Lower lobe of right lung (tissue), 2 donors: ENCODE data around the gene GALNT9. TPM values are rescaled to one million over a fixed set of nuclear protein-coding genes. Genes with fewer than 3 reads are reported as not detected.

ENCODE experiments used
- ATAC-seq, 2 donors: fragments of 200-7000 bp; cut with Tn5 transposase; one replicate each; pipeline ENCODE4 v1.9.1; 2020 to 2022; ENCODE audit warnings: mild to moderate bottlenecking in 2 of 2, moderate library complexity in 2 of 2
- DNase-seq: peaks from one replicate; pipeline ENCODE4 v3.0.0-alpha.2; 2020
- H3K27ac ChIP-seq: fragments of 200-600 bp; one replicate; pipeline ENCODE4 v1.8.0; 2022
- H3K27me3 ChIP-seq: fragments of 200-600 bp; one replicate; pipeline ENCODE4 v1.8.0; 2022; ENCODE audit warnings: low read depth
- H3K36me3 ChIP-seq: fragments of 200-600 bp; one replicate; pipeline ENCODE4 v1.8.0; 2022; ENCODE audit warnings: mild to moderate bottlenecking
- H3K4me1 ChIP-seq: fragments of 200-600 bp; one replicate; pipeline ENCODE4 v1.8.0; 2022
- H3K4me3 ChIP-seq: fragments of 200-600 bp; one replicate; pipeline ENCODE4 v1.8.0; 2022; ENCODE audit warnings: mild to moderate bottlenecking
- H3K9me3 ChIP-seq: fragments of 200-600 bp; one replicate; pipeline ENCODE4 v1.8.0; 2022
- CTCF ChIP-seq: fragments of 200-600 bp; IDR thresholded peaks from one replicate; pipeline ENCODE4 v1.8.0; 2022; ENCODE audit warnings: antibody characterized with exemption, mild to moderate bottlenecking
- intact Hi-C: fragments of 100-400 bp; cut with DNase I; formaldehyde crosslinking; loops from one replicate; pipeline ENCODE4 v1.11.0; 2022
- total RNA-seq: library from RNA; stranded (reverse); fragmentation: NEBNext Ultra II Directional; extraction: Animal tissue kit (Norgen Biotek cat#: 25700); gene quantifications from one replicate; pipeline ENCODE4 v1.2.1, GENCODE V29; 2021
- donor health status: DM: no; HTN: yes; CAD: no; lungs with severe emphysema.

The GALNT9 gene
- total RNA-seq, 1 donor from 2014 or later = not detected

- Histone ChIP-seq H3K27me3 (peaks cover 36% of the 10 kb centered on the region), H3K36me3 (no peaks in the 10 kb centered on the region), H3K4me3 (no peak overlapping the region), H3K27ac (no peak overlapping the region), H3K9me3 (no peaks in the 10 kb centered on the region), H3K4me1 (no peaks in the 10 kb centered on the region)
- TF ChIP-seq CTCF = no peak
- DNase-seq (peak; percentile 40), ATAC-seq (no peak)
- intact Hi-C loops = no loop called here
Observed at GRCh38 chr12:132353811-132354210, 24.4 kb upstream of the GALNT9 start.

GRCh38 chr12:132352896-132353800 lies 23.8 kb upstream of the GALNT9 start:
- H3K4me3 ChIP-seq = no peak overlapping the region
- DNase-seq (peak; percentile 43), ATAC-seq (no peak)
- no peak overlapping the region for H3K27ac ChIP-seq
- no peaks in the 10 kb centered on the region for H3K9me3 ChIP-seq
- H3K27me3 ChIP-seq = peaks cover 36% of the 10 kb centered on the region
- no peaks in the 10 kb centered on the region for H3K36me3 ChIP-seq
- no peak for TF ChIP-seq CTCF
- intact Hi-C loops = no loop called here
- H3K4me1 ChIP-seq = no peaks in the 10 kb centered on the region

GRCh38 chr12:132351751-132352495 lies 22.5 kb upstream of the GALNT9 start:
- ATAC-seq = no peak
- TF ChIP-seq CTCF = no peak

GRCh38 chr12:132349501-132350131 lies 20.2 kb upstream of the GALNT9 start:
- no peak overlapping the region for H3K4me3 ChIP-seq
- intact Hi-C loops = no loop called here
- TF ChIP-seq CTCF = no peak
- no peaks in the 10 kb centered on the region for H3K9me3 ChIP-seq
- no peaks in the 10 kb centered on the region for H3K4me1 ChIP-seq
- ATAC-seq = no peak
- H3K27ac ChIP-seq = no peak overlapping the region
- H3K27me3 ChIP-seq = peaks cover 39% of the 10 kb centered on the region
- no peaks in the 10 kb centered on the region for H3K36me3 ChIP-seq
- no peak for DNase-seq

More at GRCh38 chr12:132351751-132352495, 22.5 kb upstream of the GALNT9 start:
- no peaks in the 10 kb centered on the region for H3K9me3 ChIP-seq
- H3K4me1 ChIP-seq = no peaks in the 10 kb centered on the region
- intact Hi-C loops = no loop called here
- peaks cover 42% of the 10 kb centered on the region for H3K27me3 ChIP-seq
- no peak for DNase-seq
- no peak overlapping the region for H3K27ac ChIP-seq
- H3K4me3 ChIP-seq = no peak overlapping the region
- no peaks in the 10 kb centered on the region for H3K36me3 ChIP-seq

GRCh38 chr12:132348176-132348575 lies 18.8 kb upstream of the GALNT9 start:
- peak; percentile 32 for DNase-seq
- ATAC-seq = no peak
- H3K27me3 ChIP-seq = peaks cover 28% of the 10 kb centered on the region

More at GRCh38 chr12:132348176-132348575, 18.8 kb upstream of the GALNT9 start:
- Histone ChIP-seq H3K9me3 (no peaks in the 10 kb centered on the region), H3K4me3 (no peak overlapping the region), H3K36me3 (no peaks in the 10 kb centered on the region), H3K27ac (no peak overlapping the region), H3K4me1 (no peaks in the 10 kb centered on the region)
- no peak for TF ChIP-seq CTCF
- intact Hi-C loops = no loop called here
